HG03097 (cell line): ENCODE measurements around the gene CDK10.
A peak's percentile ranks its signal among the peaks of the same experiment; 100 is the strongest.
"Not testable (repeated sequence)": the region's sequence is repeated elsewhere in the genome, so short reads cannot be mapped to it uniquely, and the experiment has no call there.

ENCODE experiments used
- ATAC-seq: cut with Tn5 transposase; IDR thresholded peaks from one replicate; pipeline ENCODE4 v1.9.1; 2021; ENCODE audit not compliant: unreplicated experiment, low FRiP score

CDK10 gene

GRCh38 chr16:89667000-89667399 is 19.5 kb upstream of the CDK10 start:
- ATAC-seq: not testable (repeated sequence)

GRCh38 chr16:89667633-89668032 is 18.9 kb upstream of the CDK10 start:
- no peak for ATAC-seq

GRCh38 chr16:89668790-89669158 is 17.7 kb upstream of the CDK10 start:
- no peak for ATAC-seq

GRCh38 chr16:89669755-89670154 is 16.7 kb upstream of the CDK10 start:
- ATAC-seq: no peak

- ATAC-seq: no peak
Observed at GRCh38 chr16:89670496-89671431, 15.7 kb upstream of the CDK10 start.

GRCh38 chr16:89671565-89671964 is 14.9 kb upstream of the CDK10 start:
- ATAC-seq: not testable (repeated sequence)

- ATAC-seq: no peak
Observed at GRCh38 chr16:89672177-89672941, 14.1 kb upstream of the CDK10 start.

- ATAC-seq: no peak
Observed at GRCh38 chr16:89678258-89678657, 8.2 kb upstream of the CDK10 start.

GRCh38 chr16:89685916-89686315 is 573 bp upstream of the CDK10 start:
- no peak for ATAC-seq

- peak; percentile 36 for ATAC-seq
Observed at GRCh38 chr16:89687092-89687940, 827 bp downstream of the CDK10 start.

- no peak for ATAC-seq
Observed at GRCh38 chr16:89688395-89688794, 1.9 kb downstream of the CDK10 start.

- ATAC-seq: no peak
Observed at GRCh38 chr16:89689142-89689541, 2.7 kb downstream of the CDK10 start.

GRCh38 chr16:89689621-89690020 is 3.1 kb downstream of the CDK10 start:
- not testable (repeated sequence) for ATAC-seq

- ATAC-seq: no peak
Observed at GRCh38 chr16:89690392-89690901, 4.0 kb downstream of the CDK10 start.

- ATAC-seq: no peak
Observed at GRCh38 chr16:89691231-89691985, 4.9 kb downstream of the CDK10 start.

- no peak for ATAC-seq
Observed at GRCh38 chr16:89691986-89692569, 5.6 kb downstream of the CDK10 start.

GRCh38 chr16:89693289-89693731 is 6.8 kb downstream of the CDK10 start:
- ATAC-seq: no peak

GRCh38 chr16:89693931-89694783 is 7.7 kb downstream of the CDK10 start:
- no peak for ATAC-seq

- not testable (repeated sequence) for ATAC-seq
Observed at GRCh38 chr16:89694784-89695085, 8.2 kb downstream of the CDK10 start.
